ENCODE measurements around the gene SCFD2.

DNA sequence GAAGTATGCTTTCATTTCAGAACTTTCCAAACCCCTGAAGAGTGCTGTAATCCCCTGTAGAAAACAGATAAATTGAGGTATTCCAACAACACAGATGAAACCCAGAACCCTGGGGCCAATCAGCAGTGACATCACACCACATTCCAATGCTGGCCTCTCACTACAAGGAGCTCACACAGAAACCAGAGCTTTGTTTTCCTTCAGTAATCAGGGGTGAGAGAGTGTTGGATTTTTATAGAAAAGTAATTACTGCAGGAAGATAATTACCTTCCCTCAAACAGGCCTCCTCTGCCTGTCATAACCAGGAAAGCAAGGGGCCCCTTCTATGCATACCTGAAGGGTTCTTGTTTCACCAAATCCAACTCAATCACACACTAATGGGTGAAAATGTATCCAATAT is 246.2 kb downstream of the SCFD2 start:
- TF ChIP-seq DPF2 (IDR thresholded peaks at IDR 0.05), result no peak
- no peak for TF ChIP-seq FOXK2 (IDR thresholded peaks at IDR 0.05)
- TF ChIP-seq RAD51 (IDR thresholded peaks at IDR 0.05), result no peak
- no peak for TF ChIP-seq SMAD5 (IDR thresholded peaks at IDR 0.05; ENCODE audit: low read depth)
- TF ChIP-seq USF2 (IDR thresholded peaks at IDR 0.05; ENCODE audit: borderline replicate concordance, low read depth, low read length), result no peak
- TF ChIP-seq CREM (IDR thresholded peaks at IDR 0.05; ENCODE audit: low read depth), result no peak
- no peak for TF ChIP-seq CTCF (IDR thresholded peaks at IDR 0.05 in 2 of 3, conservative IDR thresholded peaks at IDR 0.05 in 1 of 3; ENCODE audit: control insufficient read depth in 2 of 3, extremely low read depth in 1 of 3, insufficient read depth in 1 of 3, low read depth in 3 of 3, low read length in 3 of 3)
- TF ChIP-seq ZBTB33 (IDR thresholded peaks at IDR 0.05), result no peak
- TF ChIP-seq ZNF217 (IDR thresholded peaks at IDR 0.05), result no peak
- TF ChIP-seq POLR2A (IDR thresholded peaks at IDR 0.05; ENCODE audit: low read depth, low read length), result no peak
- TF ChIP-seq GABPA (IDR thresholded peaks at IDR 0.05; ENCODE audit: low read depth), result no peak
- no peak for TF ChIP-seq EGR1 (IDR thresholded peaks at IDR 0.05; ENCODE audit: borderline replicate concordance in 1 of 2, low read depth in 2 of 2, low read length in 2 of 2)
- TF ChIP-seq NR2F1 (conservative IDR thresholded peaks at IDR 0.05), result no peak
